Measurements from ENCODE around the gene LASP1.

LASP1 gene

DNA sequence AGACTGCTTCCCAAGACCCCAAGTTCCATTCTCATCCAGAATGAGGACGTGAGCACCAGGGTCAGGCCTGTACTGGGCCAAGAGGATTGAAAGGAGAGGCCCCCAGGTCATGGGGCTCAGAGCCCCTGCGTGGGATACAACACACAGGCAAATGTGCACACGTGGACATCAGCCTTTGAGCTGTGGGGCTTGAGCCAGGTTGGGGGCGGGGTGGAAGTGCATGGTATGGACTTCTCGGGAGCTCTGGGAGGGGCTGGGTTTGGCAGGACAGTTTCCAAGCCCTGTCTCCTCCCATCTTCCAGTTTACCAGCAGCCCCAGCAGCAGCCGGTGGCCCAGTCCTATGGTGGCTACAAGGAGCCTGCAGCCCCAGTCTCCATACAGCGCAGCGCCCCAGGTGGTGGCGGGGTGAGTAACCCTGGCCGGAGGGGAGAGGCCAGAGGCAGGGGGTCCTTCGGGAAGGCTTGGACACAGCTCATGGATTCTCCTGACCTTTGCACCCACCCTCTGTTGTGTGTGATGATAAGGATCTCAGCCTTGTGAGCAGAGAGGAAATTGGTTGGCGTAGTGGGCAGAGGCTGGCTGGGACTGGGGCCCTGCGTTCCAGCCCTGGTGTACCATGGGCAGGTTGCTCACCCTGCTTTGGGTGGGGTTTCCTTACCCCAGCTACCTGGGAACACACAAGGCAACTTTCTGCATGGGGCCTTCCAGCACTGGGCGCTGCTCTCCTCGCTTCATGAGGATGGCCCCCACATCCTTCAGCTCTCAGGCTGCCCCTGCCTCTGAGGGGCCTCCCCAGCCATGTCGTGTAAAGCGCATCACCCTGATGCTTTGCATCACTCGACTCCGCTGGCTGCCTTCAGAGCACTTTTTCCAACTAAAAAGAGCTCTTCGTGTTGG lies 45.1 kb downstream of the LASP1 start:
- Histone ChIP-seq H3K79me2 (ENCODE audit: insufficient read depth, low read length) (no peaks in the 10 kb centered on the region), H3K4me2 (ENCODE audit: low read length) (no peak overlapping the region), H3K27ac (ENCODE audit: low read depth, low read length, poor library complexity, severe bottlenecking) (no peak overlapping the region), H3K9me2 (ENCODE audit: low read depth, low read length) (no peaks in the 10 kb centered on the region), H3K36me3 (ENCODE audit: insufficient read depth, low read length) (peaks cover 63% of the 10 kb centered on the region), H4K20me1 (ENCODE audit: insufficient read depth, low read length) (no peaks in the 10 kb centered on the region), H3K9ac (ENCODE audit: low read length) (no peak overlapping the region), H3K4me3 (ENCODE audit: low read depth, low read length, poor library complexity, severe bottlenecking) (no peak overlapping the region), H3F3A (ENCODE audit: insufficient read depth, low read length) (no peaks in the 10 kb centered on the region), H2AFZ (ENCODE audit: low read length) (no peak overlapping the region), H3K27me3 (ENCODE audit: insufficient read depth, low read length) (no peaks in the 10 kb centered on the region), H3K9me3 (ENCODE audit: low read length) (no peaks in the 10 kb centered on the region), H3K4me1 (ENCODE audit: insufficient read depth, low read length, severe bottlenecking) (no peaks in the 10 kb centered on the region)
- TF ChIP-seq CTCF (IDR thresholded peaks at IDR 0.05; ENCODE audit: low read length) (no peak), EZH2 (IDR thresholded peaks at IDR 0.05; ENCODE audit: borderline replicate concordance, low read length) (no peak)

GRCh38 chr17:38915639-38915995 lies 45.8 kb downstream of the LASP1 start:
- no peaks in the 10 kb centered on the region for H3K9me2 ChIP-seq (ENCODE audit: low read depth, low read length)
- no peaks in the 10 kb centered on the region for H4K20me1 ChIP-seq (ENCODE audit: insufficient read depth, low read length)
- H3K79me2 ChIP-seq (ENCODE audit: insufficient read depth, low read length) = no peaks in the 10 kb centered on the region
- H3K9me3 ChIP-seq (ENCODE audit: low read length) = no peaks in the 10 kb centered on the region
- H3K36me3 ChIP-seq (ENCODE audit: insufficient read depth, low read length) = peaks cover 67% of the 10 kb centered on the region
- no peaks in the 10 kb centered on the region for H3F3A ChIP-seq (ENCODE audit: insufficient read depth, low read length)
- H2AFZ ChIP-seq (ENCODE audit: low read length) = no peak overlapping the region
- no peak overlapping the region for H3K4me3 ChIP-seq (ENCODE audit: low read depth, low read length, poor library complexity, severe bottlenecking)
- TF ChIP-seq CTCF (IDR thresholded peaks at IDR 0.05; ENCODE audit: low read length) (no peak), EZH2 (IDR thresholded peaks at IDR 0.05; ENCODE audit: borderline replicate concordance, low read length) (no peak)
- no peaks in the 10 kb centered on the region for H3K27me3 ChIP-seq (ENCODE audit: insufficient read depth, low read length)
- no peak overlapping the region for H3K4me2 ChIP-seq (ENCODE audit: low read length)
- no peaks in the 10 kb centered on the region for H3K4me1 ChIP-seq (ENCODE audit: insufficient read depth, low read length, severe bottlenecking)
- no peak overlapping the region for H3K9ac ChIP-seq (ENCODE audit: low read length)
- H3K27ac ChIP-seq (ENCODE audit: low read depth, low read length, poor library complexity, severe bottlenecking) = no peak overlapping the region

DNA sequence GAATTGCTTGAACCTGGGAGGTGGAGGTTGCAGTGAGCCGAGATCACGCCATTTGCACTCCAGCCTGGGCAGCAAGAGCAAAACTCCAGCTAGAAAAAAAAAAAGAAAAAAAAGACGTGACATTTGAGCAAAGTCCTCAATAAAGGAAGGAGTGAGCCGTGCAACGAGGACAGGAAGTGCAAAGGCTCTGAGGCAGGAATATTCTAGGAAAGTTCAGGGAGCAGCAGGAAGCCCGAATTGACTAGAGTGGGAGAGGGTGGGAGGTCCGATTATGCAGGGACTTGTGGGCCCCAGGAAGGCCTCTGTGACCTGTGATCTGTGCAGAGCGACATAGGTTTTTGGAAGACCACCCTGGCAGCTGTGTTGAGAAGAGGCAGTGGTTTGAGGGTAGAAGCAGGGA lies 46.9 kb downstream of the LASP1 start:
- peaks cover 10% of the 10 kb centered on the region for H3K4me1 ChIP-seq (ENCODE audit: insufficient read depth, low read length, severe bottlenecking)
- TF ChIP-seq CTCF (IDR thresholded peaks at IDR 0.05; ENCODE audit: low read length) (no peak), EZH2 (IDR thresholded peaks at IDR 0.05; ENCODE audit: borderline replicate concordance, low read length) (no peak)
- no peak overlapping the region for H3K9ac ChIP-seq (ENCODE audit: low read length)
- no peaks in the 10 kb centered on the region for H3K27me3 ChIP-seq (ENCODE audit: insufficient read depth, low read length)
- no peak overlapping the region for H3K4me2 ChIP-seq (ENCODE audit: low read length)
- H3K9me2 ChIP-seq (ENCODE audit: low read depth, low read length) = no peaks in the 10 kb centered on the region
- H4K20me1 ChIP-seq (ENCODE audit: insufficient read depth, low read length) = no peaks in the 10 kb centered on the region
- H3K9me3 ChIP-seq (ENCODE audit: low read length) = no peaks in the 10 kb centered on the region
- no peak overlapping the region for H3K27ac ChIP-seq (ENCODE audit: low read depth, low read length, poor library complexity, severe bottlenecking)
- no peaks in the 10 kb centered on the region for H3K79me2 ChIP-seq (ENCODE audit: insufficient read depth, low read length)
- no peak overlapping the region for H3K4me3 ChIP-seq (ENCODE audit: low read depth, low read length, poor library complexity, severe bottlenecking)
- no peaks in the 10 kb centered on the region for H3F3A ChIP-seq (ENCODE audit: insufficient read depth, low read length)
- H3K36me3 ChIP-seq (ENCODE audit: insufficient read depth, low read length) = peaks cover 60% of the 10 kb centered on the region
- no peak overlapping the region for H2AFZ ChIP-seq (ENCODE audit: low read length)
